Effector memory CD4-positive, alpha-beta T cell (primary cell): ENCODE data around the gene PASD1.
"Not testable (repeated sequence)": the region's sequence is repeated elsewhere in the genome, so short reads cannot be mapped to it uniquely, and the experiment has no call there.

Experiments used
- DNase-seq, 3 donors: peaks; one replicate each; pipeline ENCODE4 v3.0.0-alpha.2; 2020
- H3K27ac ChIP-seq: 2 replicates; pipeline ENCODE4 v1.7.0; 2013; ENCODE audit warnings: mild to moderate bottlenecking, low read length, moderate library complexity; ENCODE audit not compliant: insufficient read depth, poor library complexity, severe bottlenecking
- H3K27me3 ChIP-seq: replicated peaks from 2 replicates; pipeline ENCODE4 v1.7.0; 2013; ENCODE audit warnings: mild to moderate bottlenecking, low read length; ENCODE audit not compliant: insufficient read depth, control insufficient read depth, poor library complexity, severe bottlenecking
- H3K36me3 ChIP-seq: 2 replicates; pipeline ENCODE4 v1.7.0; 2013; ENCODE audit warnings: mild to moderate bottlenecking, low read length, moderate library complexity; ENCODE audit not compliant: control insufficient read depth, insufficient read depth
- H3K4me1 ChIP-seq: 2 replicates; pipeline ENCODE4 v1.7.0; 2013; ENCODE audit warnings: low read length, mild to moderate bottlenecking; ENCODE audit not compliant: control insufficient read depth, insufficient read depth, poor library complexity, severe bottlenecking
- H3K4me3 ChIP-seq: 2 replicates; pipeline ENCODE4 v1.7.0; 2013; ENCODE audit warnings: low read length, low read depth, mild to moderate bottlenecking; ENCODE audit not compliant: insufficient read depth, poor library complexity, severe bottlenecking
- H3K9me3 ChIP-seq: 2 replicates; pipeline ENCODE4 v1.7.0; 2013; ENCODE audit warnings: mild to moderate bottlenecking, low read length, moderate library complexity; ENCODE audit not compliant: control insufficient read depth

PASD1 gene

GRCh38 chrX:151546226-151546625 is 17.2 kb upstream of the PASD1 start:
- not testable (repeated sequence) for DNase-seq, H3K36me3 ChIP-seq, H3K9me3 ChIP-seq, H3K4me1 ChIP-seq, H3K27ac ChIP-seq, H3K27me3 ChIP-seq, H3K4me3 ChIP-seq

GRCh38 chrX:151551176-151551575 is 12.3 kb upstream of the PASD1 start:
- not testable (repeated sequence) for H3K4me3 ChIP-seq, H3K36me3 ChIP-seq, H3K27me3 ChIP-seq, H3K27ac ChIP-seq, H3K9me3 ChIP-seq, H3K4me1 ChIP-seq, DNase-seq

- H3K27ac ChIP-seq, result no peak overlapping the region
- no peaks in the 10 kb centered on the region for H3K36me3 ChIP-seq
- DNase-seq, result no peak
- no peaks in the 10 kb centered on the region for H3K4me1 ChIP-seq
- no peaks in the 10 kb centered on the region for H3K9me3 ChIP-seq
- H3K4me3 ChIP-seq, result no peak overlapping the region
- no peaks in the 10 kb centered on the region for H3K27me3 ChIP-seq
Measured at GRCh38 chrX:151552743-151553142, 10.7 kb upstream of the PASD1 start.

- H3K27me3 ChIP-seq, H3K27ac ChIP-seq, H3K4me1 ChIP-seq, H3K36me3 ChIP-seq, H3K9me3 ChIP-seq, H3K4me3 ChIP-seq, DNase-seq: not testable (repeated sequence)
Measured at GRCh38 chrX:151555301-151555700, 8.2 kb upstream of the PASD1 start.

GRCh38 chrX:151562485-151562884 is 990 bp upstream of the PASD1 start:
- not testable (repeated sequence) for H3K27me3 ChIP-seq, H3K36me3 ChIP-seq, H3K27ac ChIP-seq, H3K4me3 ChIP-seq, DNase-seq, H3K4me1 ChIP-seq, H3K9me3 ChIP-seq

- H3K4me1 ChIP-seq, H3K36me3 ChIP-seq, H3K27me3 ChIP-seq, H3K4me3 ChIP-seq, DNase-seq, H3K27ac ChIP-seq, H3K9me3 ChIP-seq: not testable (repeated sequence)
Measured at GRCh38 chrX:151563003-151563402, 472 bp upstream of the PASD1 start.

GRCh38 chrX:151564035-151564434 is 560 bp downstream of the PASD1 start:
- H3K27ac ChIP-seq, result no peak overlapping the region
- no peak for DNase-seq
- H3K36me3 ChIP-seq, result no peaks in the 10 kb centered on the region
- H3K4me3 ChIP-seq, result no peak overlapping the region
- no peaks in the 10 kb centered on the region for H3K9me3 ChIP-seq
- H3K4me1 ChIP-seq, result no peaks in the 10 kb centered on the region
- H3K27me3 ChIP-seq, result no peaks in the 10 kb centered on the region

GRCh38 chrX:151566872-151567271 is 3.4 kb downstream of the PASD1 start:
- DNase-seq, result not testable (repeated sequence)

GRCh38 chrX:151570561-151570960 is 7.1 kb downstream of the PASD1 start:
- H3K36me3 ChIP-seq, result no peaks in the 10 kb centered on the region
- H3K27me3 ChIP-seq, result no peaks in the 10 kb centered on the region
- DNase-seq, result no peak
- no peak overlapping the region for H3K27ac ChIP-seq
- H3K4me3 ChIP-seq, result no peak overlapping the region
- H3K4me1 ChIP-seq, result no peaks in the 10 kb centered on the region
- no peaks in the 10 kb centered on the region for H3K9me3 ChIP-seq

More at GRCh38 chrX:151566872-151567271, 3.4 kb downstream of the PASD1 start:
- not testable (repeated sequence) for H3K9me3 ChIP-seq, H3K27me3 ChIP-seq, H3K4me1 ChIP-seq, H3K27ac ChIP-seq, H3K36me3 ChIP-seq, H3K4me3 ChIP-seq

- not testable (repeated sequence) for H3K27me3 ChIP-seq, H3K36me3 ChIP-seq, DNase-seq, H3K9me3 ChIP-seq, H3K4me3 ChIP-seq, H3K4me1 ChIP-seq, H3K27ac ChIP-seq
Measured at GRCh38 chrX:151593384-151593783, 29.9 kb downstream of the PASD1 start.

GRCh38 chrX:151596282-151596681 is 32.8 kb downstream of the PASD1 start:
- H3K27ac ChIP-seq, result no peak overlapping the region
- no peaks in the 10 kb centered on the region for H3K4me1 ChIP-seq
- DNase-seq, result no peak
- H3K36me3 ChIP-seq, result no peaks in the 10 kb centered on the region
- no peak overlapping the region for H3K4me3 ChIP-seq
- H3K9me3 ChIP-seq, result no peaks in the 10 kb centered on the region
- no peaks in the 10 kb centered on the region for H3K27me3 ChIP-seq
